ENCODE measurements around the gene DPP10. TPM values are rescaled to one million over a fixed set of nuclear protein-coding genes. Genes with fewer than 3 reads are reported as not detected.

The DPP10 gene
- total RNA-seq, 4 donors from 2014 or later = 0.13 to 2.8 (median 0.48) TPM; not detected in 1

DNA sequence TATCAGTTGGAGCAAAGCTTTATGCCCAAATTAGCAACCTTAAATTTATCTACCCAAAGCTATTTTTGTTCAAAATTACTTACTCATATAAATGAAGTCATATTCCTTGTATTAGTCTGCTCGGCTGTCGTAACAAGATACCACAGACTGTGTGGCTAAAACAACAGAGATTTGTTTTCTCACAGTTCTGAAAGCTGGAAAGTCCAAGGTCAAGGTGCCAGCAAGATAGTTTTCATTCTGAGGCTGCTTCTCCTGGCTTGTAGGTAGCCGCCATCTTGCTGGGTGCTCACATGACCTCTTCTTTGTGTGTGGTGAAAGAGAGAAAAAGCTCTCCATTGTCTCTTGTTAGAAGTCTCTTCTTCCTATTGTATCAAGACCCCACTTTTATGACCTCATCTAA lies 15.7 kb upstream of the DPP10 start:
- ATAC-seq (ENCODE audit: low FRiP score) = no peak
- TF ChIP-seq, protein P1, sequence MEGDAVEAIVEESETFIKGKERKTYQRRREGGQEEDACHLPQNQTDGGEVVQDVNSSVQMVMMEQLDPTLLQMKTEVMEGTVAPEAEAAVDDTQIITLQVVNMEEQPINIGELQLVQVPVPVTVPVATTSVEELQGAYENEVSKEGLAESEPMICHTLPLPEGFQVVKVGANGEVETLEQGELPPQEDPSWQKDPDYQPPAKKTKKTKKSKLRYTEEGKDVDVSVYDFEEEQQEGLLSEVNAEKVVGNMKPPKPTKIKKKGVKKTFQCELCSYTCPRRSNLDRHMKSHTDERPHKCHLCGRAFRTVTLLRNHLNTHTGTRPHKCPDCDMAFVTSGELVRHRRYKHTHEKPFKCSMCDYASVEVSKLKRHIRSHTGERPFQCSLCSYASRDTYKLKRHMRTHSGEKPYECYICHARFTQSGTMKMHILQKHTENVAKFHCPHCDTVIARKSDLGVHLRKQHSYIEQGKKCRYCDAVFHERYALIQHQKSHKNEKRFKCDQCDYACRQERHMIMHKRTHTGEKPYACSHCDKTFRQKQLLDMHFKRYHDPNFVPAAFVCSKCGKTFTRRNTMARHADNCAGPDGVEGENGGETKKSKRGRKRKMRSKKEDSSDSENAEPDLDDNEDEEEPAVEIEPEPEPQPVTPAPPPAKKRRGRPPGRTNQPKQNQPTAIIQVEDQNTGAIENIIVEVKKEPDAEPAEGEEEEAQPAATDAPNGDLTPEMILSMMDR (IDR thresholded peaks at IDR 0.05) = no peak
- no peak for DNase-seq (ENCODE audit: low spot score)

GRCh38 chr2:114436329-114436728 lies 6.1 kb upstream of the DPP10 start:
- DNase-seq (ENCODE audit: low spot score) (no peak), ATAC-seq (ENCODE audit: low FRiP score) (no peak)
- TF ChIP-seq, protein P1 (IDR thresholded peaks at IDR 0.05) = no peak

DNA sequence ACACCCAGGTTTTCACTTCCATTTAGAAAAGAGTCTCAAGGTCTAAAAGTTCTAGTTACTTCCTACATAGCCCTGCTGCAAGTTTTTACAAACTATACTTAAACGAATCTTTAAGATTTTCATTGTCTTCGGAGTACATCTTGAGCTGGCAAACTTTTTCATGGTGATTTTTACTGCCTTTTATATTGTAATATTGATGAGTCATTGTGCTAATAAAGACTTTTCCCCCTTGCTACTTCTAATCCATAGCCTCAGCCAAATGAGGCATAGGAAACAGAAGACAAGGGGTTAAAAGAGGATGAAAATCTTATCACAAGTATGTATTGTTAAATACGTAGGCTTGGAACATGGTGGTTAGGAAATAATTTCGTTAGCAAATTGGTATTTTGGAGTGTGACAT lies 4.1 kb downstream of the DPP10 start:
- ATAC-seq (ENCODE audit: low FRiP score) = no peak
- no peak for DNase-seq (ENCODE audit: low spot score)
- TF ChIP-seq, protein P1 (IDR thresholded peaks at IDR 0.05) = no peak

DNA sequence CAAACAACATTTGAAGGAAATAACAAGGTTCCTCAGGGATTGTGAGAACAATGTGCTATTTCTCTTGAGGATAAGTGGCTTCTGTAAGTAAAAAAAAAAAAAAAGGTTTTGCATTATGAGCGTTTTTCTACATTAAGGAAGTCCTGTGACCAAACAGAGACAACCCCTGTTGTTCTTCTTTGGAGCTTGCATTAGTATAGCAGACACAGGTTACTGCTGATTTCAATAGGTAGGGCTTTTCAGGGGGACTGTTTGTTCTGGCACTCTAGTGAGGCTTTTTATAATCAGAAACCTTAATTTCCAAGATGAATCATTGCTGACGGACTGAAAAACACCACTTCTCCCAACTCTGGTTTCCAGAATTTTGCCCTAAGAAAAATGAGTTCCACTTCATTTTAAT lies 8.2 kb downstream of the DPP10 start:
- DNase-seq (ENCODE audit: low spot score) = no peak
- no peak for ATAC-seq (ENCODE audit: low FRiP score)
- TF ChIP-seq, protein P1 (IDR thresholded peaks at IDR 0.05) = no peak

DNA sequence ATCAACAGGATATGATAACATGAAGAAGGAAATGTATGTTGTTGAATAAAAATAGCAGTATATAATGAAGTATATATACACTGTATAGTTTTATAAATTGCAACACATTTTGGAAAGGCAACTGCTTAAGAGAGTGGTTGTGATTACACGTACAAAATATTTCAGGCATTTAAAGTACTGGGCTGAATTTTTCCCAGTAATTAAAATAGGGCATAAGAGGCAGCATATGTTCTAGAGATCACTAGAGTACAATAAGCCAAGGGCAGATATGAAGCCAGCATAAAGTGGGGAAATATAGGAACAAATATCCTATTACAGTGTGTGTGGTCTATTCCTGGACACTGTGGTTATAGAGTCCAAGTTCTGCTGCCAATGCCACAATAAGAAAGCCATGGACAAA lies 14.1 kb downstream of the DPP10 start:
- no peak for ATAC-seq (ENCODE audit: low FRiP score)
- no peak for DNase-seq (ENCODE audit: low spot score)

GRCh38 chr2:114457956-114458355 lies 15.5 kb downstream of the DPP10 start:
- TF ChIP-seq, protein P1 (IDR thresholded peaks at IDR 0.05) = no peak
- no peak for ATAC-seq (ENCODE audit: low FRiP score)
- DNase-seq (ENCODE audit: low spot score) = no peak

More for the DNA sequence above, 14.1 kb downstream of the DPP10 start:
- TF ChIP-seq, protein P1 (IDR thresholded peaks at IDR 0.05) = no peak

GRCh38 chr2:114461116-114461515 lies 18.7 kb downstream of the DPP10 start:
- TF ChIP-seq, protein P1 (IDR thresholded peaks at IDR 0.05) = no peak
- no peak for DNase-seq (ENCODE audit: low spot score)
- no peak for ATAC-seq (ENCODE audit: low FRiP score)

All from omental fat pad (tissue), 4 donors.